Endothelial cell of umbilical vein (primary cell): ENCODE measurements around the gene TMPRSS4. TPM values are rescaled to one million over a fixed set of nuclear protein-coding genes. Genes with fewer than 3 reads are reported as not detected.

ENCODE experiments used
- BruUV-seq: library from RNA; stranded (reverse); fragments of 400-500 nt; replicated peaks from 2 replicates; lab custom pipeline; 2021; lab: Mats Ljungman, UMichigan
- CTCF ChIA-PET: fragments of 300-600, 350-600 bp; sonication (Branson Sonifier 250); formaldehyde crosslinking; loops from one replicate; lab custom pipeline; 2021; ENCODE audit warnings: antibody characterized with exemption, inconsistent platforms; lab: Charles Lee
- POLR2A ChIA-PET: fragments of 300-600, 350-600 bp; sonication (Branson Sonifier 250); formaldehyde crosslinking; loops from one replicate; lab custom pipeline; 2021; ENCODE audit warnings: antibody characterized with exemption, inconsistent platforms; lab: Charles Lee
- DNase-seq: peaks from one replicate; pipeline ENCODE4 v3.0.0-alpha.2; 2011; ENCODE audit warnings: low read depth, low spot score
- FAIRE-seq: peaks from 2 replicates; lab custom pipeline; 2011; peaks lifted over from hg19 to GRCh38; lab: Jason Lieb, UNC
- H2AFZ ChIP-seq: 2 replicates; pipeline ENCODE4 v1.6.0; 2012; ENCODE audit warnings: low read depth, low read length, control low read depth, inconsistent platforms
- H3K27ac ChIP-seq: 2 replicates; pipeline ENCODE4 v1.5.1; 2011; ENCODE audit warnings: low read depth, mild to moderate bottlenecking, control low read depth, low read length, moderate library complexity; ENCODE audit not compliant: insufficient read depth
- H3K27me3 ChIP-seq, 2 experiments: 2 replicates each; pipeline versions ENCODE4 v1.6.0 to v1.6.1; 2011; ENCODE audit warnings: low read length in 2 of 2, mixed read lengths in 1 of 2; ENCODE audit not compliant: control insufficient read depth in 2 of 2, insufficient read depth in 2 of 2
- H3K36me3 ChIP-seq, 2 experiments: 2 replicates in 1 of 2; 3 replicates in 1 of 2; pipeline ENCODE4 v1.5.1; 2011; ENCODE audit warnings: low read length in 2 of 2, mild to moderate bottlenecking in 1 of 2, moderate library complexity in 1 of 2; ENCODE audit not compliant: control insufficient read depth in 2 of 2, insufficient read depth in 2 of 2; ENCODE audit errors: extremely low read depth in 1 of 2
- H3K4me1 ChIP-seq: 3 replicates; pipeline ENCODE4 v1.5.1; 2011; ENCODE audit warnings: mild to moderate bottlenecking, low read length; ENCODE audit not compliant: control insufficient read depth, insufficient read depth; ENCODE audit errors: extremely low read depth
- H3K4me2 ChIP-seq: 2 replicates; pipeline ENCODE4 v1.6.1; 2011; ENCODE audit warnings: low read length, control low read depth, mixed read lengths; ENCODE audit not compliant: insufficient read depth
- H3K4me3 ChIP-seq, 3 experiments: fragments of 200-600 bp in 1 of 3; sonication (generic), shearing (Covaris generic) in 1 of 3; replicated peaks in 1 of 3; 2 replicates each; pipeline ENCODE4 v1.5.1; 2011 to 2016; ENCODE audit warnings: control low read depth in 3 of 3, low read length in 3 of 3, mild to moderate bottlenecking in 2 of 3, inconsistent platforms in 1 of 3, low read depth in 1 of 3, moderate library complexity in 1 of 3; ENCODE audit not compliant: insufficient read depth in 1 of 3
- H3K79me2 ChIP-seq: 2 replicates; pipeline ENCODE4 v1.6.0; 2012; ENCODE audit warnings: low read length, inconsistent platforms; ENCODE audit not compliant: control insufficient read depth, insufficient read depth
- H3K9ac ChIP-seq: replicated peaks from 2 replicates; pipeline ENCODE3; 2011; ENCODE audit warnings: low read length, control low read depth; ENCODE audit not compliant: insufficient read depth; ENCODE audit errors: extremely low read depth
- H3K9me1 ChIP-seq: replicated peaks from 3 replicates; pipeline ENCODE4 v1.6.0; 2011; ENCODE audit warnings: mild to moderate bottlenecking, low read length; ENCODE audit not compliant: control insufficient read depth, insufficient read depth; ENCODE audit errors: extremely low read depth
- H3K9me3 ChIP-seq: replicated peaks from 2 replicates; pipeline ENCODE4 v1.5.1; 2012; ENCODE audit warnings: low read length, inconsistent platforms; ENCODE audit not compliant: control insufficient read depth, insufficient read depth
- H4K20me1 ChIP-seq: replicated peaks from 2 replicates; pipeline ENCODE3; 2011; ENCODE audit warnings: mild to moderate bottlenecking, low read length; ENCODE audit not compliant: control insufficient read depth, insufficient read depth; ENCODE audit errors: extremely low read depth
- EZH2 ChIP-seq: IDR thresholded peaks from 2 replicates; pipeline ENCODE4 v1.6.1; 2012; ENCODE audit warnings: borderline replicate concordance, low read depth, mild to moderate bottlenecking, moderate library complexity, low read length, inconsistent platforms; ENCODE audit not compliant: severe bottlenecking
- FOS ChIP-seq: IDR thresholded peaks from 2 replicates; pipeline ENCODE4 v1.6.1; 2011; ENCODE audit warnings: mild to moderate bottlenecking, low read length, moderate library complexity, borderline replicate concordance; ENCODE audit not compliant: insufficient read depth
- GATA2 ChIP-seq: IDR thresholded peaks from 2 replicates; pipeline ENCODE4 v1.7.0; 2011; ENCODE audit warnings: low read depth, mild to moderate bottlenecking, moderate library complexity, mixed read lengths, low read length; ENCODE audit not compliant: insufficient read length, insufficient read depth
- JUN ChIP-seq: IDR thresholded peaks from 2 replicates; pipeline ENCODE4 v1.6.1; 2011; ENCODE audit warnings: borderline replicate concordance, low read depth; ENCODE audit not compliant: insufficient read length, insufficient read depth
- MYC ChIP-seq: IDR thresholded peaks from one replicate; pipeline ENCODE4 v1.6.1; 2011; ENCODE audit warnings: mild to moderate bottlenecking, low read depth, low read length
- POLR2A ChIP-seq: IDR thresholded peaks from 2 replicates; pipeline ENCODE4 v1.6.1; 2012; ENCODE audit warnings: low read depth, mild to moderate bottlenecking, control low read depth, low read length
- POLR2AphosphoS5 ChIP-seq: IDR thresholded peaks from 2 replicates; pipeline ENCODE4 v1.6.1; 2012; ENCODE audit warnings: low read depth, mild to moderate bottlenecking, control low read depth, low read length, moderate library complexity; ENCODE audit not compliant: insufficient read depth
- dilution Hi-C: fragments of 300-500 bp; cut with MboI; formaldehyde crosslinking; loops from one replicate; pipeline ENCODE4 v1.15.0; 2019; ENCODE audit warnings: low sequenced_read_pairs; ENCODE audit not compliant: extremely low pct_ligation_motif_present
- intact Hi-C: fragments of 100-400 bp; cut with micrococcal nuclease; formaldehyde crosslinking; loops from one replicate; pipeline ENCODE4 v1.10.0; 2022
- polyA plus RNA-seq, 4 experiments: library from polyadenylated mRNA; depleted of rRNA in 3 of 4; stranded (reverse) in 3 of 4; unstranded in 1 of 4; fragments of >200 nt; gene quantifications; 2 replicates each; pipeline versions ENCODE4 v1.2.1 to v1.2.3, GENCODE V29; 2011 to 2012; ENCODE audit warnings: missing spikeins in 1 of 4
- total RNA-seq: library from RNA; stranded (reverse); gene quantifications from 2 replicates; pipeline ENCODE4 v1.2.3, GENCODE V29; 2021
- TF ChIP-seq, protein P1 (sequence below), 2 donors: IDR thresholded peaks; 1 replicate in 1 of 2; 2 replicates in 1 of 2; pipeline ENCODE4 v1.5.1; 2011; ENCODE audit warnings: low read length in 2 of 2, mild to moderate bottlenecking in 2 of 2, moderate library complexity in 2 of 2, control low read depth in 1 of 2, inconsistent platforms in 1 of 2, low read depth in 1 of 2; ENCODE audit not compliant: insufficient read depth in 1 of 2; ENCODE audit errors: extremely low read depth in 1 of 2
- TF ChIP-seq, protein P2 (sequence below): IDR thresholded peaks from 2 replicates; pipeline ENCODE4 v1.6.1; 2011; ENCODE audit not compliant: insufficient read depth, insufficient read length

TMPRSS4 gene
- total and polyA plus RNA-seq, 2 donors (not counting 3 experiments of a cell fraction or from before 2014, with no cell fraction given) = not detected

DNA sequence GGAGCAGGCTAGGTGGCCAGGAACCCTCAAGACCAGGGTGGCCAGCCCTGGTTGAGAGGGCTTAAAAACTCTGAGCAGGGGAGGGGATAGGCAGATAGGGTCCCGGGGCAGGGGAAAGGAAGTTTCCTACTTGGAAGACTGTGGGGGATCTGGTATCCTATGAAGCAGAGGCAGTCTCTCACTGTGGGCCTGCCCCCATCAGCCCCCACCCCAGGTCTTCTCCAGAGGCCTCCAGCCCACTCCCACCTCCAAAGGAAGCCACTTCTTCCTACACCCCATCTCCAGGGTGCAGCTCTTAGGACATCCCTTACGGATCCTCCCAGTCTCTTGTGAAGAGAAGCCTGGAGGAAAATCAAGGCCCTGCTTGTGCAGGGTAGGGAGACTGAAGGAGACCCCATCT, 59.5 kb downstream of the TMPRSS4 start:
- no peak for FAIRE-seq
- no TSS peak for BruUV-seq
- no peak overlapping the region for H2AFZ ChIP-seq
- no peak overlapping the region for H3K27ac ChIP-seq
- CTCF ChIA-PET = interaction anchor here (1.3 kb wide), 1 partner anchor 36 kb away, joined by 3 read pairs; no protein-coding TSS in a partner anchor
- H3K9ac ChIP-seq = no peak overlapping the region
- no peaks in the 10 kb centered on the region for H3K9me1 ChIP-seq
- intact Hi-C loops (no loop called here), dilution Hi-C loops (no loop called here)
- no peaks in the 10 kb centered on the region for H3K36me3 ChIP-seq
- POLR2A ChIA-PET = no interaction called here
- no peak for TF ChIP-seq MYC
- TF ChIP-seq GATA2 = no peak
- TF ChIP-seq, protein P1, sequence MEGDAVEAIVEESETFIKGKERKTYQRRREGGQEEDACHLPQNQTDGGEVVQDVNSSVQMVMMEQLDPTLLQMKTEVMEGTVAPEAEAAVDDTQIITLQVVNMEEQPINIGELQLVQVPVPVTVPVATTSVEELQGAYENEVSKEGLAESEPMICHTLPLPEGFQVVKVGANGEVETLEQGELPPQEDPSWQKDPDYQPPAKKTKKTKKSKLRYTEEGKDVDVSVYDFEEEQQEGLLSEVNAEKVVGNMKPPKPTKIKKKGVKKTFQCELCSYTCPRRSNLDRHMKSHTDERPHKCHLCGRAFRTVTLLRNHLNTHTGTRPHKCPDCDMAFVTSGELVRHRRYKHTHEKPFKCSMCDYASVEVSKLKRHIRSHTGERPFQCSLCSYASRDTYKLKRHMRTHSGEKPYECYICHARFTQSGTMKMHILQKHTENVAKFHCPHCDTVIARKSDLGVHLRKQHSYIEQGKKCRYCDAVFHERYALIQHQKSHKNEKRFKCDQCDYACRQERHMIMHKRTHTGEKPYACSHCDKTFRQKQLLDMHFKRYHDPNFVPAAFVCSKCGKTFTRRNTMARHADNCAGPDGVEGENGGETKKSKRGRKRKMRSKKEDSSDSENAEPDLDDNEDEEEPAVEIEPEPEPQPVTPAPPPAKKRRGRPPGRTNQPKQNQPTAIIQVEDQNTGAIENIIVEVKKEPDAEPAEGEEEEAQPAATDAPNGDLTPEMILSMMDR (IDR thresholded peaks at IDR 0.05; ENCODE audit: extremely low read depth in 1 of 2, insufficient read depth in 1 of 2, low read depth in 1 of 2, low read length in 2 of 2) = no peak
- no peak for TF ChIP-seq POLR2AphosphoS5
- no peak for TF ChIP-seq POLR2A
- no peak for TF ChIP-seq FOS
- TF ChIP-seq EZH2 = no peak
- TF ChIP-seq, protein P2, sequence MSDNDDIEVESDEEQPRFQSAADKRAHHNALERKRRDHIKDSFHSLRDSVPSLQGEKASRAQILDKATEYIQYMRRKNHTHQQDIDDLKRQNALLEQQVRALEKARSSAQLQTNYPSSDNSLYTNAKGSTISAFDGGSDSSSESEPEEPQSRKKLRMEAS = no peak
- no peak for TF ChIP-seq JUN
- no peak overlapping the region for H3K4me2 ChIP-seq
- no peak for DNase-seq
- no peaks in the 10 kb centered on the region for H4K20me1 ChIP-seq
- H3K79me2 ChIP-seq = no peaks in the 10 kb centered on the region
- H3K27me3 ChIP-seq = peaks cover 6 to 9% of the 10 kb centered on the region in 2 experiments
- no peak overlapping the region for H3K4me3 ChIP-seq
- H3K9me3 ChIP-seq = no peaks in the 10 kb centered on the region
- H3K4me1 ChIP-seq = no peaks in the 10 kb centered on the region
